Measurements from ENCODE around the gene ZNF660.
"Not testable (repeated sequence)": the region's sequence is repeated elsewhere in the genome, so short reads cannot be mapped to it uniquely, and the experiment has no call there.

Gene ZNF660

GRCh38 chr3:44584646-44585501, at the start of gene ZNF660:
TSS of gene ZNF660 (plus strand) at chr3:44584964. CDS start at chr3:44594194, 9,230 bp downstream.
- H3K4me3 ChIP-seq (ENCODE audit: low read depth, low read length), result no peak within 1 kb of the TSS
- TF ChIP-seq, protein P1, sequence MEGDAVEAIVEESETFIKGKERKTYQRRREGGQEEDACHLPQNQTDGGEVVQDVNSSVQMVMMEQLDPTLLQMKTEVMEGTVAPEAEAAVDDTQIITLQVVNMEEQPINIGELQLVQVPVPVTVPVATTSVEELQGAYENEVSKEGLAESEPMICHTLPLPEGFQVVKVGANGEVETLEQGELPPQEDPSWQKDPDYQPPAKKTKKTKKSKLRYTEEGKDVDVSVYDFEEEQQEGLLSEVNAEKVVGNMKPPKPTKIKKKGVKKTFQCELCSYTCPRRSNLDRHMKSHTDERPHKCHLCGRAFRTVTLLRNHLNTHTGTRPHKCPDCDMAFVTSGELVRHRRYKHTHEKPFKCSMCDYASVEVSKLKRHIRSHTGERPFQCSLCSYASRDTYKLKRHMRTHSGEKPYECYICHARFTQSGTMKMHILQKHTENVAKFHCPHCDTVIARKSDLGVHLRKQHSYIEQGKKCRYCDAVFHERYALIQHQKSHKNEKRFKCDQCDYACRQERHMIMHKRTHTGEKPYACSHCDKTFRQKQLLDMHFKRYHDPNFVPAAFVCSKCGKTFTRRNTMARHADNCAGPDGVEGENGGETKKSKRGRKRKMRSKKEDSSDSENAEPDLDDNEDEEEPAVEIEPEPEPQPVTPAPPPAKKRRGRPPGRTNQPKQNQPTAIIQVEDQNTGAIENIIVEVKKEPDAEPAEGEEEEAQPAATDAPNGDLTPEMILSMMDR (IDR thresholded peaks at IDR 0.05; ENCODE audit: borderline replicate concordance, insufficient read depth, low read depth, low read length), result no peak

DNA sequence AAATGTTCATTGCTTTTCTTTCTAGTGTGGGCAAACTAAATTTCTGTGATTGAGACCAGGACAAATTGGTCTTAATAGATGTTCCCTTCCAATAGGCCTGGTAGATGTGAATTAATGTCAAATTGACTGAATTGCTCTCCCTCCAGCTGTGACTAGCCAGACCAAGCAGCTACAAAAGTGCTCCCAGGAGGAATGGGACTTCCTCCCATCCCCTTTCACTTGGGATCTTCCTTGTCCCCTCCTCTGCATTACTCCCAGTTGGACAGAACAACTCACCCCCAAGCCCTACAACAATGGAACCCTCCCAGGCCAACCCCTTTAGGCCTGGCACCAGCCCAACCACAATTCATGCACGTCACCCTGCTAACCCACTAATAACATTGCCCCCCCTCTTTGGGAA, 49.4 kb upstream of the ZNF660 start:
- no peak overlapping the region for H3K4me3 ChIP-seq (ENCODE audit: low read depth, low read length)
- TF ChIP-seq, protein P1 (IDR thresholded peaks at IDR 0.05; ENCODE audit: borderline replicate concordance, insufficient read depth, low read depth, low read length), result no peak

DNA sequence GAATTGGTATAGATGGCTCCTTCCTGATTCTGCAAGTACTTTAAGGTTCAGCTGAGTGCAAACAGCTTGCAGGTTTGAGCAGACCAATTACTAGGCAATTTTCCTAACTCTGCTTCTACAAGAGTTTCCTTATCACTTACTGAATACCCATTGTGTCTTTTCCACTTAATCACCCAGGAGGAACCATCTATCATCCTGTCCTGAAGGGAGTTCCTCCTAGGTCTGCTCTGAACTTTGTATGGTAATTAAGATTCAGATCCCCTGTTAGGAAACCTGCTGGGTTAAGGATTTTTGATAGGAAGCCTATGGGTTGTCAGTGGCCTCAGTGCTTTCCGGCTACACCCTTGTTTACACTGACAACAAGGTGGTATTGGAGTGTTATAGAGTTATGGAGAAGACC, 40.0 kb upstream of the ZNF660 start:
- not testable (repeated sequence) for H3K4me3 ChIP-seq (ENCODE audit: low read depth, low read length)

- TF ChIP-seq, protein P1 (IDR thresholded peaks at IDR 0.05; ENCODE audit: borderline replicate concordance, insufficient read depth, low read depth, low read length), result 0 out of 2 replicates have a peak, but pooled peaks have one; percentile 10
- peak within 1 kb of the TSS; percentile 67 for H3K4me3 ChIP-seq (ENCODE audit: low read depth, low read length)
Measured at GRCh38 chr3:44554626-44555592, 29.9 kb upstream of the ZNF660 start, which contains the start of gene ZKSCAN7. TSS of gene ZKSCAN7 (plus strand) at chr3:44555193. CDS start at chr3:44557048, 1,855 bp downstream.

- peak overlapping the region; percentile 67 for H3K4me3 ChIP-seq (ENCODE audit: low read depth, low read length)
- TF ChIP-seq, protein P1 (IDR thresholded peaks at IDR 0.05; ENCODE audit: borderline replicate concordance, insufficient read depth, low read depth, low read length), result no peak
Measured at GRCh38 chr3:44555723-44556122, 29.0 kb upstream of the ZNF660 start.

DNA sequence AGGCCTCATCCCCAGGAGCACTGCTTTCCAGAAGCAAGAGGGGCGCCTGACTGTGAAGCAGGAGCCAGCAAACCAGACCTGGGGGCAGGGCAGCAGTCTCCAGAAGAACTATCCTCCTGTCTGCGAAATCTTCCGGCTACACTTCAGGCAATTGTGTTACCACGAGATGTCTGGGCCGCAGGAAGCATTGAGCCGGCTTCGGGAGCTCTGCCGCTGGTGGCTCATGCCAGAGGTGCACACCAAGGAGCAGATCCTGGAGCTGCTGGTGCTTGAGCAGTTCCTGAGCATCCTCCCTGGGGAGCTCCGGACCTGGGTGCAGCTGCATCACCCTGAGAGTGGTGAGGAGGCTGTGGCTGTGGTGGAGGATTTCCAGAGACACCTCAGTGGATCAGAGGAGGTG, 27.7 kb upstream of the ZNF660 start:
- no peak overlapping the region for H3K4me3 ChIP-seq (ENCODE audit: low read depth, low read length)
- TF ChIP-seq, protein P1 (IDR thresholded peaks at IDR 0.05; ENCODE audit: borderline replicate concordance, insufficient read depth, low read depth, low read length), result no peak

GRCh38 chr3:44561076-44561475, 23.7 kb upstream of the ZNF660 start:
- TF ChIP-seq, protein P1 (IDR thresholded peaks at IDR 0.05; ENCODE audit: borderline replicate concordance, insufficient read depth, low read depth, low read length), result no peak
- H3K4me3 ChIP-seq (ENCODE audit: low read depth, low read length), result no peak overlapping the region
